H9 (cell line): ENCODE measurements around the gene HGS. TPM values are rescaled to one million over a fixed set of nuclear protein-coding genes. Genes with fewer than 3 reads are reported as not detected.

Source experiments
- DNase-seq: peaks from one replicate; pipeline ENCODE4 v3.0.0-alpha.2; 2017
- H2AFZ ChIP-seq: one replicate; pipeline ENCODE4 v1.6.1; 2013; ENCODE audit warnings: mild to moderate bottlenecking, low read length, control low read depth, moderate library complexity
- H2AK5ac ChIP-seq: 2 replicates; pipeline ENCODE4 v1.6.1; 2013; ENCODE audit warnings: low read length, control low read depth, mixed read lengths; ENCODE audit not compliant: insufficient read length
- H2BK120ac ChIP-seq: one replicate; pipeline ENCODE4 v1.6.1; 2013; ENCODE audit warnings: low read depth, mild to moderate bottlenecking, low read length, control low read depth, inconsistent platforms; ENCODE audit not compliant: poor library complexity, severe bottlenecking
- H2BK12ac ChIP-seq: 2 replicates; pipeline ENCODE4 v1.6.1; 2013; ENCODE audit warnings: low read length, control low read depth, mixed read lengths, low read depth; ENCODE audit not compliant: insufficient read length
- H2BK15ac ChIP-seq: 2 replicates; pipeline ENCODE4 v1.6.1; 2013; ENCODE audit warnings: low read depth, low read length, control low read depth
- H2BK20ac ChIP-seq: one replicate; pipeline ENCODE4 v1.6.1; 2013; ENCODE audit warnings: low read depth, mild to moderate bottlenecking, low read length, control low read depth, inconsistent platforms; ENCODE audit not compliant: poor library complexity, severe bottlenecking
- H2BK5ac ChIP-seq: 2 replicates; pipeline ENCODE4 v1.6.1; 2013; ENCODE audit warnings: low read length, control low read depth, mixed read lengths; ENCODE audit not compliant: insufficient read length
- H3K14ac ChIP-seq: 2 replicates; pipeline ENCODE4 v1.6.1; 2013; ENCODE audit warnings: low read length, control low read depth; ENCODE audit not compliant: insufficient read depth
- H3K18ac ChIP-seq: 2 replicates; pipeline ENCODE4 v1.6.1; 2013; ENCODE audit warnings: low read depth, mild to moderate bottlenecking, mixed read lengths, low read length, control low read depth; ENCODE audit not compliant: insufficient read length
- H3K23ac ChIP-seq: 2 replicates; pipeline ENCODE4 v1.6.1; 2013; ENCODE audit warnings: low read length, control low read depth, mixed read lengths, low read depth; ENCODE audit not compliant: insufficient read length
- H3K23me2 ChIP-seq: 2 replicates; pipeline ENCODE4 v1.6.1; 2013; ENCODE audit warnings: low read depth, mild to moderate bottlenecking, mixed read lengths, low read length, control low read depth; ENCODE audit not compliant: insufficient read length, poor library complexity, severe bottlenecking
- H3K27ac ChIP-seq: 2 replicates; pipeline ENCODE4 v1.5.1; 2013; ENCODE audit warnings: low read length, control low read depth, mixed read lengths, low read depth; ENCODE audit not compliant: insufficient read length
- H3K27me3 ChIP-seq: 2 replicates; pipeline ENCODE4 v1.6.1; 2013; ENCODE audit warnings: low read length, control low read depth, inconsistent platforms; ENCODE audit not compliant: insufficient read depth
- H3K4ac ChIP-seq: 2 replicates; pipeline ENCODE4 v1.6.1; 2013; ENCODE audit warnings: low read depth, mild to moderate bottlenecking, control low read depth, inconsistent platforms, low read length, moderate library complexity
- H3K4me1 ChIP-seq: 2 replicates; pipeline ENCODE4 v1.6.1; 2013; ENCODE audit warnings: low read length, control low read depth, inconsistent platforms; ENCODE audit not compliant: insufficient read depth
- H3K4me2 ChIP-seq: 2 replicates; pipeline ENCODE4 v1.6.1; 2013; ENCODE audit warnings: low read length, control low read depth, mixed read lengths; ENCODE audit not compliant: insufficient read length, insufficient read depth
- H3K56ac ChIP-seq: 2 replicates; pipeline ENCODE4 v1.6.1; 2013; ENCODE audit warnings: low read depth, mild to moderate bottlenecking, mixed read lengths, low read length, control low read depth; ENCODE audit not compliant: insufficient read length
- H3K79me1 ChIP-seq: 2 replicates; pipeline ENCODE4 v1.6.1; 2013; ENCODE audit warnings: low read depth, mild to moderate bottlenecking, moderate library complexity, low read length, control low read depth, inconsistent platforms; ENCODE audit not compliant: insufficient read depth, poor library complexity, severe bottlenecking
- H3K79me2 ChIP-seq: 2 replicates; pipeline ENCODE4 v1.6.1; 2013; ENCODE audit warnings: low read length, control low read depth, inconsistent platforms; ENCODE audit not compliant: insufficient read depth
- H3K9ac ChIP-seq: 2 replicates; pipeline ENCODE4 v1.6.1; 2013; ENCODE audit warnings: low read length, control low read depth, mixed read lengths; ENCODE audit not compliant: insufficient read length; ENCODE audit errors: extremely low read depth
- H3K9me3 ChIP-seq: one replicate; pipeline ENCODE4 v1.6.1; 2013; ENCODE audit warnings: low read depth, low read length, inconsistent platforms; ENCODE audit not compliant: control insufficient read depth
- H3T11ph ChIP-seq: one replicate; pipeline ENCODE4 v1.6.1; 2013; ENCODE audit warnings: mild to moderate bottlenecking, low read length, control low read depth, inconsistent platforms
- H4K20me1 ChIP-seq: one replicate; pipeline ENCODE4 v1.6.1; 2013; ENCODE audit not compliant: control insufficient read depth, insufficient read length, insufficient read depth
- H4K5ac ChIP-seq: 2 replicates; pipeline ENCODE4 v1.6.1; 2013; ENCODE audit warnings: low read depth, mild to moderate bottlenecking, mixed read lengths, low read length, control low read depth; ENCODE audit not compliant: insufficient read length
- H4K8ac ChIP-seq: replicated peaks from 2 replicates; pipeline ENCODE4 v1.6.1; 2013; ENCODE audit warnings: low read length, control low read depth, mixed read lengths, low read depth; ENCODE audit not compliant: insufficient read length
- H4K91ac ChIP-seq: 2 replicates; pipeline ENCODE4 v1.6.1; 2013; ENCODE audit warnings: low read depth, mild to moderate bottlenecking, moderate library complexity, mixed read lengths, low read length, control low read depth; ENCODE audit not compliant: insufficient read length
- H3K27ac Mint-ChIP-seq, 3 experiments: 2 replicates in 2 of 3; 3 replicates in 1 of 3; pipeline ENCODE4 v1.8.0; 2020 to 2021; ENCODE audit warnings: mixed read lengths in 3 of 3, mild to moderate bottlenecking in 1 of 3, moderate library complexity in 1 of 3
- H3K27me3 Mint-ChIP-seq: 2 replicates; pipeline ENCODE4 v1.8.0; 2021; ENCODE audit warnings: low read depth, mild to moderate bottlenecking, moderate library complexity, mixed read lengths
- H3K36me3 Mint-ChIP-seq, 3 experiments: 2 replicates in 2 of 3; 3 replicates in 1 of 3; pipeline ENCODE4 v1.8.0; 2020 to 2021; ENCODE audit warnings: low read depth in 3 of 3, mixed read lengths in 3 of 3; ENCODE audit not compliant: insufficient read depth in 1 of 3
- H3K4me1 Mint-ChIP-seq, 2 experiments: 2 replicates each; pipeline ENCODE4 v1.8.0; 2020; ENCODE audit warnings: mixed read lengths in 2 of 2
- H3K4me3 Mint-ChIP-seq, 2 experiments: 2 replicates in 1 of 2; 3 replicates in 1 of 2; pipeline ENCODE4 v1.8.0; 2020 to 2021; ENCODE audit warnings: mild to moderate bottlenecking in 2 of 2, mixed read lengths in 2 of 2, moderate library complexity in 1 of 2
- H3K9me3 Mint-ChIP-seq, 2 experiments: 2 replicates in 1 of 2; 3 replicates in 1 of 2; pipeline ENCODE4 v1.8.0; 2020; ENCODE audit warnings: mild to moderate bottlenecking in 2 of 2, mixed read lengths in 2 of 2, moderate library complexity in 1 of 2
- WGBS: extraction: QIAGEN DNeasy Blood & Tissue Kit; methylation state at CpG from one replicate; pipeline ENCODE4 v1.1.7; 2013; ENCODE audit warnings: missing lambda C conversion rate, low lambda C conversion rate, mixed read lengths; ENCODE audit not compliant: insufficient read length; ENCODE audit errors: extremely low coverage; 5-methylcytosine and 5-hydroxymethylcytosine counted together
- total RNA-seq: library from RNA; stranded (reverse); gene quantifications from 2 replicates; pipeline ENCODE4 v1.2.1, GENCODE V29; 2021
- TF ChIP-seq, protein P1 (sequence below): fragments of 200-600 bp; sonication (generic); conservative IDR thresholded peaks from 3 replicates; pipeline ENCODE4 v1.8.0; 2021; ENCODE audit warnings: antibody characterized with exemption, mild to moderate bottlenecking

The HGS gene
- total RNA-seq, 1 experiment from 2014 or later = 106 TPM

DNA sequence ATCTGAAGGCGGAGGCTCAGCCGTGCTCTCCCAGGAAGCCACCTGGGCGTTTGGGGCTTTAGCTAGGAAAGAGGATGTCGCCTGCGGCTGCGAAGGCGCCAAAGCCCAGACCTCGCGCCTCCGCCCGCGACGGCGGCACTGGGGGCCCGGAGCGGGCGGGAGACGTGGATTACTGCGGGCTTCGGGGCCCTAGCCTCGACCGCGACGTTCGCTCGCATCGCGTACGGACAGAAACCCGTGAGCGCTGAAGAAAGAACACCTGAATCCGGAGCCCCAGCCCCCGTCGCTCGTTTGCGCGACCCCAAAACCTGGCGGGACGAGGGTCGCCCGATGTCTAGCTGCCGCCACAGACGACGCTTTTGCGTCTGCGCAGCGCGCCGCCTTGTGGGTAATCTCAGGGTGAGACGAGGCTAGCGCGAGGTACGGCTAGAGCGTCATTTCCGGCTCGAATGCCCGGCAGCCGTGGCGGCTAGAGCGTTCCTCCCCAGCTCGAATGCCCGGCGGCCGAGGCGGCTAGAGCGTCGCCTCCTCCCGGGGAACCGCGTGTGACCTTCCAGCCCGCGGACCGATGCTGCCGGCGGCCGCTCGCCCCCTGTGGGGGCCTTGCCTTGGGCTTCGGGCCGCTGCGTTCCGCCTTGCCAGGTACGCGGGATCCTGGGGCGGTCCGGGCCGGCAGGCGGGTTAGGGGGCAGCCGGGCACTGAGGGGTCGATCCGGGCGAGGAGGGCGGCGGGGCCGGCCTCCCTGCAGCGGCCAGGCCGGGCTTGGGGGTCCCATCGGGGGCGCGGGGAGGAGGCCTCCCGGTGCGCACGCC is 19.3 kb downstream of the HGS start, which contains the start of gene MRPL12:
TSS of gene MRPL12 (plus strand) at position 434 of the 813 bp plus-strand sequence. CDS start at position 569, 135 bp downstream.
- Histone ChIP-seq H4K5ac (no peak within 1 kb of the TSS), H3T11ph (no peak within 1 kb of the TSS), H3K23ac (no peak within 1 kb of the TSS), H2BK5ac (no peak within 1 kb of the TSS), H4K8ac (no peak within 1 kb of the TSS), H3K27ac (no peak within 1 kb of the TSS), H3K18ac (peak within 1 kb of the TSS; percentile 93), H2BK20ac (no peak within 1 kb of the TSS), H3K4me2 (peak within 1 kb of the TSS; percentile 84), H3K14ac (peak within 1 kb of the TSS; percentile 91), H2AFZ (no peak within 1 kb of the TSS), H3K27me3 (no peaks in the 10 kb centered on the region), H2BK120ac (no peak within 1 kb of the TSS), H3K56ac (no peak within 1 kb of the TSS), H2BK15ac (no peak within 1 kb of the TSS; the same call in 1 of the 2 replicates), H2BK12ac (no peak within 1 kb of the TSS), H3K4ac (no peak within 1 kb of the TSS), H3K9me3 (no peaks in the 10 kb centered on the region), H2AK5ac (no peak within 1 kb of the TSS), H3K79me2 (peaks cover 8% of the 10 kb centered on the region; the same call in 1 of the 2 replicates), H4K91ac (peak within 1 kb of the TSS; percentile 89), H4K20me1 (no peaks in the 10 kb centered on the region), H3K79me1 (peaks cover 8% of the 10 kb centered on the region), H3K23me2 (peaks cover 19% of the 10 kb centered on the region), H3K4me1 (0 out of 2 replicates have a peak, but pooled peaks cover 4% of the 10 kb centered on the region), H3K9ac (peak within 1 kb of the TSS; percentile 97)
- DNase-seq = peak; percentile 95
- Mint-ChIP-seq H3K27ac (peak within 1 kb of the TSS; percentile 94 to 99 (median 99)), H3K4me3 (peak within 1 kb of the TSS; percentile 93 to 98), H3K4me1 (peaks cover 4 to 17% of the 10 kb centered on the region in 2 experiments), H3K36me3 (peaks cover 34 to 69% (median 55%) of the 10 kb centered on the region in 3 experiments), H3K27me3 (no peaks in the 10 kb centered on the region; the same call in 1 of the 2 replicates), H3K9me3 (no peaks in the 10 kb centered on the region)
- TF ChIP-seq, protein P1, sequence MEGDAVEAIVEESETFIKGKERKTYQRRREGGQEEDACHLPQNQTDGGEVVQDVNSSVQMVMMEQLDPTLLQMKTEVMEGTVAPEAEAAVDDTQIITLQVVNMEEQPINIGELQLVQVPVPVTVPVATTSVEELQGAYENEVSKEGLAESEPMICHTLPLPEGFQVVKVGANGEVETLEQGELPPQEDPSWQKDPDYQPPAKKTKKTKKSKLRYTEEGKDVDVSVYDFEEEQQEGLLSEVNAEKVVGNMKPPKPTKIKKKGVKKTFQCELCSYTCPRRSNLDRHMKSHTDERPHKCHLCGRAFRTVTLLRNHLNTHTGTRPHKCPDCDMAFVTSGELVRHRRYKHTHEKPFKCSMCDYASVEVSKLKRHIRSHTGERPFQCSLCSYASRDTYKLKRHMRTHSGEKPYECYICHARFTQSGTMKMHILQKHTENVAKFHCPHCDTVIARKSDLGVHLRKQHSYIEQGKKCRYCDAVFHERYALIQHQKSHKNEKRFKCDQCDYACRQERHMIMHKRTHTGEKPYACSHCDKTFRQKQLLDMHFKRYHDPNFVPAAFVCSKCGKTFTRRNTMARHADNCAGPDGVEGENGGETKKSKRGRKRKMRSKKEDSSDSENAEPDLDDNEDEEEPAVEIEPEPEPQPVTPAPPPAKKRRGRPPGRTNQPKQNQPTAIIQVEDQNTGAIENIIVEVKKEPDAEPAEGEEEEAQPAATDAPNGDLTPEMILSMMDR = no peak
- WGBS = no CpG with 5 or more reads among the region's 102 CpGs
